Left colon (tissue), 2 donors: Measurements from ENCODE around the gene BNIP2. TPM values are rescaled to one million over a fixed set of nuclear protein-coding genes. Genes with fewer than 3 reads are reported as not detected.
"Not testable (repeated sequence)": the region's sequence is repeated elsewhere in the genome, so short reads cannot be mapped to it uniquely, and the experiment has no call there.

Experiments used
- ATAC-seq: fragments of 200-7000 bp; cut with Tn5 transposase; one replicate; pipeline ENCODE4 v1.9.1; 2020; ENCODE audit warnings: mild to moderate bottlenecking, moderate library complexity
- DNase-seq, 2 donors: peaks; one replicate each; pipeline ENCODE4 v3.0.0-alpha.2; 2020
- intact Hi-C, 2 donors: fragments of 100-400 bp; cut with DNase I in 1 of 2; cut with micrococcal nuclease in 1 of 2; formaldehyde crosslinking; loops; one replicate each; pipeline versions ENCODE4 v1.11.2 to v1.14.0; 2022; cut with DNase I, micrococcal nuclease
- long read RNA-seq: library from polyadenylated mRNA; unstranded; transcript quantifications from one replicate; pipeline ENCODE4 v2.0.0, GENCODE V29; 2021
- total RNA-seq, 2 donors: library from RNA; stranded (reverse); fragmentation: NEBNext Ultra II Directional; extraction: Animal tissue kit (Norgen Biotek cat#: 25700); gene quantifications; one replicate each; pipeline ENCODE4 v1.2.1, GENCODE V29; 2021
- donor health status: DM: no; HTN: no; CAD: no.
- donor health status: DM: yes; HTN: yes; CAD: no.

The BNIP2 gene
- total RNA-seq, result 10 to 100 TPM; 53.5 to 62.0 TPM
- long read RNA-seq, full-length matches to known transcripts, result 3 of 22 reads
- long read RNA-seq, partial matches to known transcripts, result 0 of 22 reads
- long read RNA-seq, other reads (novel, unspliced or antisense), result 19 of 22 reads

GRCh38 chr15:59688782-59689625 lies at the start of gene BNIP2:
Gene BNIP2 (minus strand): TSS chr15:59689320. CDS start chr15:59682457, 6,863 bp downstream.
- intact Hi-C loops, result no loop called here
- peak; percentile 80 for ATAC-seq
- DNase-seq, result peak; percentile 100

GRCh38 chr15:59738676-59739075 lies 49.6 kb upstream of the BNIP2 start:
- ATAC-seq (no peak), DNase-seq (no peak)
- intact Hi-C loops, result no loop called here

GRCh38 chr15:59736181-59736580 lies 47.1 kb upstream of the BNIP2 start:
- DNase-seq, result no peak
- intact Hi-C loops, result no loop called here
- no peak for ATAC-seq

- DNase-seq (no peak), ATAC-seq (no peak)
- intact Hi-C loops, result no loop called here
Observed at GRCh38 chr15:59725151-59725486, 36.0 kb upstream of the BNIP2 start.

- intact Hi-C loops, result no loop called here
- ATAC-seq, result no peak
- DNase-seq, result no peak
Observed at GRCh38 chr15:59723687-59724346, 34.7 kb upstream of the BNIP2 start.

GRCh38 chr15:59722476-59722875 lies 33.4 kb upstream of the BNIP2 start:
- DNase-seq (no peak), ATAC-seq (no peak)
- intact Hi-C loops, result no loop called here

- DNase-seq (no peak), ATAC-seq (no peak)
- intact Hi-C loops, result no loop called here
Observed at GRCh38 chr15:59722037-59722436, 32.9 kb upstream of the BNIP2 start.

- no peak for ATAC-seq
- intact Hi-C loops, result no loop called here
- DNase-seq, result no peak
Observed at GRCh38 chr15:59721411-59721810, 32.3 kb upstream of the BNIP2 start.

- intact Hi-C loops, result no loop called here
- DNase-seq (no peak), ATAC-seq (no peak)
Observed at GRCh38 chr15:59713177-59713576, 24.1 kb upstream of the BNIP2 start.

- intact Hi-C loops, result no loop called here
- DNase-seq (no peak), ATAC-seq (no peak)
Observed at GRCh38 chr15:59711451-59712243, 22.5 kb upstream of the BNIP2 start.

- ATAC-seq (no peak), DNase-seq (no peak)
- intact Hi-C loops, result no loop called here
Observed at GRCh38 chr15:59707619-59708018, 18.5 kb upstream of the BNIP2 start.

- intact Hi-C loops, result no loop called here
- ATAC-seq (no peak), DNase-seq (no peak)
Observed at GRCh38 chr15:59703979-59704796, 15.1 kb upstream of the BNIP2 start.

- DNase-seq (no peak), ATAC-seq (no peak)
- intact Hi-C loops, result no loop called here
Observed at GRCh38 chr15:59702351-59702750, 13.2 kb upstream of the BNIP2 start.

- DNase-seq, result no peak
- no peak for ATAC-seq
- intact Hi-C loops, result no loop called here
Observed at GRCh38 chr15:59701880-59702279, 12.8 kb upstream of the BNIP2 start.

GRCh38 chr15:59699810-59700431 lies 10.8 kb upstream of the BNIP2 start:
- no peak for ATAC-seq
- intact Hi-C loops, result no loop called here

GRCh38 chr15:59698065-59698464 lies 8.9 kb upstream of the BNIP2 start:
- intact Hi-C loops, DNase-seq, ATAC-seq: not testable (repeated sequence)

More at GRCh38 chr15:59699810-59700431, 10.8 kb upstream of the BNIP2 start:
- no peak for DNase-seq

GRCh38 chr15:59696332-59696731 lies 7.2 kb upstream of the BNIP2 start:
- DNase-seq (no peak), ATAC-seq (no peak)
- intact Hi-C loops, result no loop called here

GRCh38 chr15:59694779-59695178 lies 5.7 kb upstream of the BNIP2 start:
- no peak for ATAC-seq
- intact Hi-C loops, result no loop called here
- DNase-seq, result no peak
